HG02884 (cell line): ENCODE data around the gene TRAF1.

Experiments
- ATAC-seq: cut with Tn5 transposase; IDR thresholded peaks from one replicate; pipeline ENCODE4 v1.9.1; 2021; ENCODE audit warnings: mild to moderate bottlenecking, moderate library complexity; ENCODE audit not compliant: unreplicated experiment

The TRAF1 gene

DNA sequence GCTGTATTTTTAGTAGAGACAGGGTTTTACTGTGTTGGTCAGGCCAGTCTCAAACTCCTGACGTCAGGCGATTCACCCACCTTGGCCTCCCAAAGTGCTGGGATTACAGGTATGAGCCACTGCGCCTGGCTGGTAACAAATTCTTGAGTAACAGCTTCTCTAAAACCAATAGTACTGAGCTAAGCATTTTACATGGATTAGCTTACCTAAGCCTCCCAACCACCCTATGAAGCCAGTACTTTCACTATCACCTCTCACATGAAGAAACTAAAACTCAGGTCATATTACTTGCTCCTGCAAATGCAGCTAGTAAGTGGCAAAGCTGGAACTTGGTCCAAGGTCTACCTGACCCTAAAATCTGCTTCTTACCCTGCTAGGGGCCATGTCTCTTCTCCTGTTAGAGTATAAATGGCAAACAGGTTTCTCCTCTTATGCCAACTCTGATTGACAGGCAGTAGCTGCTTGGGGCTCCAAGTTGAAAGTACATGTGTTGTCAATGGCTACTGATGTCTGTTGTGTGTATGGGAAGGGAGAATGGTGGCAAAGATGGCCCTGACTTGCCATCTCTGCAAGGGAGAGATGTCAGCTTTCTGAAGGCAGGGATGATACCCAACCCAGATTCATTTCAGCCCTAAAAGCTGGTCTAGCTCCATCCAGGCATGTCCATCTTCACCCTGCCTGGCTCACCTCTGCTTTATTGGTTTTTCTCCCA, 53.6 kb downstream of the TRAF1 start:
- no peak for ATAC-seq

DNA sequence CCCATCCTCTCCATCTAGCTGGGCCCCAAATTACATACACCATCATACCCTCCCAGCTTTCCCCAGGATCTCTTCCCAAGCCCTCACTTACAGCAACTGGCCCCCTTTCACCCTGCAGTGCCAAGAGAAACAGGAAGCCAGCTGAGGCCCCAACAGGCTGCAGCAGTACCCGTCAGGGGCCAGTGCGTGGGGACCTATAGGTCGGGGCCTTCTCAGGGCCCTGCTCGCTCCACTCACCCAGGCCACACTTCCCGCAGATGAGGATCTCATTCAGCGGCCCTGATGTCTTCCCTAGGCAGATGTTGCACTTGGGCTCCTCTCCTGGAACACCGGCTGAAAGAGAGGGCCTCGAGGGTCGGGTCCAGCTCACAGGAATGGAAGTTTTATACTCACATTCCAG, 56.4 kb downstream of the TRAF1 start:
- no peak for ATAC-seq

DNA sequence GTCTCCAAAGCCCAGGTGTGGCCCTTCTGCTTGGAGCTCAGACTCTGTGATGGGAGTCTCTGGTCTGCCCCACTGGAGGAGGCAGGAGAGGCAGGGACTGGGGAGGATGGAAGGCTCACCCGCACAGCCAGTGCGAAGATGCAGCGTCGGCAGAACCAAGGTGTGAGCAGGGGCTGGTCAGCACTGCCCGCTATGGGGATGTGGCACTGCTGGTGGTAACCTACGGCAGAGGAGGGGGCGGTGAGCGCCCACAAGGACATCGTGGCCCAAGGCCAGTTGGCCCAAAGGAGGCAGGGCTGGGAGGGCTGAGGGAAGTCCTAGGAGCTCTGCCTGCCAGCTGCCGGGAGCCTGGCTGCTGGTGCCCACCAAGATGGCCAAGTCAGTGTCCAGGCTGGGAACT, 56.9 kb downstream of the TRAF1 start:
- no peak for ATAC-seq

DNA sequence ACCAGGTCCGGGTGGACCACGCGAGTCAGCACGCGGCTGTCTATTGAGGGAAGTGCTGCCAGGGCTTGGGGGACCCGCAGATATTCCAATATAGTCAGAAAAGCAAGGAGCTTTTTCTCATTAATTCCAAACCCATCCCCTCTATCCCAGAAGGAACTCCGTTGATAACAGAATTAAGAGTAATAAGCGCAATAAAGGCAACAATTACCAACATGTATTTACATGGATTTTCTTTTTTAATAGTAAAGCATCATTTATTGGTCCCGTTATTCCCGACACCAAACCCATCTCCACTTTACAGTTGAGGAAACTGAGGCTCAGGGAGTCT, 57.3 kb downstream of the TRAF1 start:
- no peak for ATAC-seq

DNA sequence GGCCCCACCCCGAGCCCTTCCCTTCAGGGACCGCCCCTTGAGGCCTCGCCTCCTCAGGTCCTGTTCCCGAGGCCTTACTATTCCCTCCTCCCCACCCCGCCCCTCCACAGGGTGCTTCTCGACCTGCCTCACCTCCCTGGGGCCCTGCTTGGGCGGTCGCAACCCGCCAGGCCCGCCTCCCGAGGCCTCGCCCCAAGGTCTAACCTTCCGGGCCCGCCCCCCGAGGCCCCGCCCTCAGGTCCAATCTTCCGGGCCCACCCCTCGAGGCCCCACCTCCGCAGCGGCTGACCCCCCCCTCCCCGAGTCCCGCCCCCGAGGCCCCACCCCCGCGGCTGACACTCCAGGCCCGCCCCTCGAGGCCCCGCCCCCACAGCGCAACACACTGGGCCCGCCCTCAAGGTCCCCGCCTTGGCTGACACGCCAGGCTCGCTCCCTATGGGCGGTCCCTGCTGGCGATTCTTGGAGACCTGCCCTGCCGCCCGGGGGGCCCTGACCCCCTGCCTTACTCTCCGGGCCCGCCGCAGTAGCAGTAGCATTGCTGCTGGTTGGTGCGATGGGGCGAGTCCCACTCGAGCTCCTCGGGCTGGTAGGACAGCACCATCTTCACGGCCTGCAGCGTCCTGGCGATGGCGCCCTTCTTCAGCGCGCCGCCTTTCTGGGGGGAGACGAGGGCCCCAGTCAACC, 57.8 kb downstream of the TRAF1 start:
- peak; percentile 88 for ATAC-seq

DNA sequence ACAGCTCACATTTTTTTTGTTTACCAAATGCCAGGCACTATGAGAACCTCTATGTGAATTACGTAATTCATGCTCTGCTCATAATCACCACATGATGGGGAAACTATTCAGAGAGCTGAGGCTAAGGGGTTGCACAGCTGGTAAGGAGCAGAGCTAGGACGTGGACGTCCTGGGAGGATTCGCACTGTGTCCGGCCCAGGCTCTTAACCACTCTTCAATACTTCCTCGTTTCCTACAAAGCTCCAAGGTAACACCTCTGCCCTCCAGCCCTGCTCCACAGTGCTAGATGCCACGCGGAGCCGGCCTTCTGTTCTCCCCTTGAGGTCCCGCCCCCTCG, 58.3 kb downstream of the TRAF1 start:
- no peak for ATAC-seq

DNA sequence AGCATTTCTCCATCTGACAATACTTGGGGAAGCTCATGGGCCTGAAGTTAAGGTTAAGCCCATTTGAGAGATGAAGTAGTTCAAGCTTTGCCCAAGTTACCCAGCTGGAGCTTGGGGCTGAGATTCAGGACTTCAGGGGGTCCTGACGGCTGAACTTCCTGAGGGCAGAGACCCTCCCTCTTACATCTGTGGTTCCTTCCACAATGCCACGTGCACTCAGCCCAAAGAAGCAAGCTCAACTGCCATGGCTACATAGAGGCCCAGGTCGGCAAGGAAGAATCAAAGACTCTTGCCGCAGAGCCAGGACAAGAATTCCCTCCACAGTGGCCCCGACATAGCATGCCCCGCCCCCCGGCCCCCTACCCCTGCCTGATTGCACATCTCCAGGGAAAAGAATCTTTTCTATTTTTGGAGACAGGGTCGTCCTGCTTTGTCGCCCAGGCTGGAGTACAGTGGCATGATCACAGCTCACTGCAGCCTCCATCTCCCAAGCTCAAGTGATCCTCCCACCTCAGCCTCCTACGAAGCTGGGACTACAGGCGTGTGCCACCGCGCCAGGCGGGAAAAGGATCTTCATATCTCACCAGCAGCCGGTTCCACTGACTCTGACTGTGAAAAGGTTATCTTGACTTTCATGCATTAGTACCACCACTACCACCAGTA, 58.8 kb downstream of the TRAF1 start:
- ATAC-seq: no peak

DNA sequence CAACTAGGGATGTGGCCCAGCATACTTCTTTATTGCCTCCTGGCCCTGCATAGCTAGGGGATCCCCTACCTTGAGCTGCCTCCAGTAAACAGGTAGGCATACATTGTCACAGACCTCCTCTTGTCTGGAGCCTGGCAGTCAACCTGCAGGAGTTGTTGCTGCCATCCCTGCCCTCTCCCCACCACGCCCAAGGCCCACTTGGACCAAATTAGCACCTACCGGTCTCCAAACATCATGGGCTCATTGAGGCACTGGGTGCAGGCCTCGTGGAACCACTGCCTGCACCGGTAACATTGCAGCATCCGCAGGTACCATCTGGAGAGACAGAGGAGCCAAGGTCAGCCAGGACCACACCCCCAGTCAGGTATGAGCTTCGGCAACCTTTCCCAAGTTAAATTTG, 59.9 kb downstream of the TRAF1 start:
- no peak for ATAC-seq

DNA sequence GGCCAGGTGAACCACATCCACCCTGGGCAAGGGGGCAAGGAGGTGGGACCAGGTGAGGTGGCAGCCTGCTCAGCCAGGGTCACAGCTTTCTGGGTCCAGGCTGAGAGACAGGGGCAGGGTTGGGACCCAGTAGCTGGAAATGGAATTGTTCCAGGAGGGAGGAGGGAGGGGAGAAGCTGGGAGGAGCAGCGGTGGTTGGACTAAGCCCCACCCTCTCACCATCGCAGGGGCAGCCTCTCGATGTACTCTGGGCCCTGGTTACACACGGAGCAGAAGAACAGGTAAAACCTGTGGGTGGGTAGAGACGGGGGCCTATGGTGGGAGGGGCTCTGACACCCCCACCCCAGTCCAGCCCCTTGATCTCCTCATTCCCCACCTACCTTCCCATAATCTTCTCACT, 60.8 kb downstream of the TRAF1 start:
- no peak for ATAC-seq

DNA sequence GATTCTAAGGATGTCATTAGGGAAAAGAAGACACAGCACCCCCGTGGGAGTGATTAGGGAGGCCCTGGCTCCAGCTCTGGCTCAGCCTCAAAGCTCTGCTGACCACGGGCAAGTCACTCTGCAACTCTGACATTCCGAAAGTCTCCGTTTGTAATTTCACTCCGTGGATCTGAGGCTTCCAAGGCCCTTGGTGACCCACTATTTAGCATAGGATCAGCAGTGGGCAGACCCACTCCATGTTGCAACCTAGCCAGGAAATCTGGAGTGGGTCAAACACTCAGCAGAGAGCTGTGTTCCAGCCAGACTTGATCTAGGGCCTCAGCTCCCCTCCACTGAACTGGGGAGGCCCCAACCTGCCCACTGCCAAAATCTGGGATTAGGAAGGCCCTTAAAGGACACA, 61.4 kb downstream of the TRAF1 start:
- no peak for ATAC-seq

DNA sequence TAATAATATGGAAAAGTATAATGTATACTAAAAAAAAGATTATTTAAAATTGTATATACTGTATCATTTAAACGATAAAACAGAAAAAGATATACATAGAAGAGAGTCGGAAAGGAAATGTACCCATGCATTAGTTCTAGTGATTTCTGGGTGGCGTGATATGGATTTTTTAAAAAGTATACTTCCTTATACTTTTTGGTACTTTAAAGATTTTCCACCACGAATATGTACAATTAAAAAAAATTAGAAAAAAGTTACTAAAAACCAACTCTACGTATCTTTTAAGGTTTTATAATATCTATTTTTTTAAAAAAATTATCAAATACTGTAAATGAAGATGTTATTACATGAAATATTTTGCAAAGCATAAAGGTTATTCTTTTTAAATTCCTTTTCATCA, 61.9 kb downstream of the TRAF1 start:
- ATAC-seq: no peak

DNA sequence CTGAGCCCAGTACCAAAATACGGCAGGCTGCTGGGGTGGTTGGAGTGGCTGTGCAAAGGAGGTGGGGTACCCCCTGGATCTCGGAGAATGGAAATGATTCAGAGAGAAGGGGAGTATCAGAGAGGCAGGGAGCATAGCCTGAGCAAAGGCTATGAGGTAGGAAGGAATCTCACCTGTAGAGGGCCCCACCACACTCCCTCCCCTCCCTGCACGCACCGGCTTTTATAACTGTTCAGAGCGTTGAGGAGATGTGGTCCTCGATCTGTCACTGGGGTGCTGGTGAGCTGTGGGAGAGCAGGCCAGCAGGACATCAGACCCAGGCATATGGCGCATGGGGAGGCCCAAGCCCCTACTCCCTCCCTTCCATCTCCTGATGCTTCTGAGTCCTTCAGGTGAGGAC, 62.8 kb downstream of the TRAF1 start:
- ATAC-seq: no peak

DNA sequence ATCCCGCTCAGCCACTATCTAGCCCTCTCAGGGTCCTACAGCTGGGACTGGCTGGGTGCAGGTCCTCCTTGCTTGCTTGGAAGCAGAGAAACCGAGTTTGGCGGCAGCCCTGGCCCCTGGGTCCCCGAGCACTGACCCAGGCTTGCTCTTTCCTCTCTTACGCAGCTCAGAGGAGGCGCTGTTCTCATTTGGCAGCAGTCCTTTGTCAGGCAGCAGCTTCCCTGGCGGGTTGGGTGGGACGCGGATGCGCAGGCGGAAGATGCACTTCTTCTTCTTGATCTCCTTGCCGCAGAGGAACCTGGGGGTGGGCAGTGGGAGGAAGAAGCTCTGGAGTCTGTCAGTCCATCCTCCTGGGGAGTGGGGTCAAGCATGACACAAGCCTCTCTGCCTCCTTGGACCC, 64.1 kb downstream of the TRAF1 start:
- no peak for ATAC-seq

DNA sequence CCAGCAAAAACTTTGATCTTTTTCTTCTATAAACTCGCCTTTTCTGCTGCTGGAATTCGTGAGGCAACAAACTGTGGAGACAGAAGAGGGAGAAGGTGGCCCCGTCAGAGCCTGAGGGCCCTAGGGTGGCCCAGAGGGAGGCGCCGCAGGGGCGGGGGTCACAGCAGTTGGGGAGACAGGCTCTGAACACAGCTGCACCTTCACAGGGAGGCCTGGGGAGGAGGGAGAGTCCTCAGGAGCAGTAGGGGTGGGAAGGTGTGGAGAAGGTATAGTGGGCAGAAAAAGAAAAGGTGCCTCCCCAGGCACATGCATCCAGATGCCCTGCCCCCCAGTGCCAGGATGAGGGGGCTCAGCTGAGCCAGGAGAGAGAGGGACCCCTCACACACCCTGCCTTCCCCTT, 64.7 kb downstream of the TRAF1 start:
- no peak for ATAC-seq

DNA sequence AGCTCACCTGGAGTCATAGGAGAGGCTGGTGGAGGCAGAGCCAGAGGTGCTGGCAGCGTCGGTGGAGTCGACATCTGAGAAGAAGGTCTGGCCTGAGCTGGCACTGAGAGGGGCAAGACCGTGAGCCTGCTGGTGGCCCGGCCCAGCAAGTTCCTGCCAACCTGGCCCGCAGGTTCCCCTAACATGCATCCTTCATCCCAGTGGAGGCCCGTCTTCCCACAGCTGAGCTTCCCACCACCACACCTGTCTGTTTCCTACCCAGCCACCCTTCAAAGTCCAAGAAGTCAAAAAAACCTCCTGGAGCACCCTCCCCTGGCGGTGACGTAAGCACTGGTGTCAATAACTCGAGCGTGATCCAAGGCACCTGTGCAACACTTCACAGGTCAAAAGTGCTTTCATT, 66.5 kb downstream of the TRAF1 start:
- ATAC-seq: no peak

DNA sequence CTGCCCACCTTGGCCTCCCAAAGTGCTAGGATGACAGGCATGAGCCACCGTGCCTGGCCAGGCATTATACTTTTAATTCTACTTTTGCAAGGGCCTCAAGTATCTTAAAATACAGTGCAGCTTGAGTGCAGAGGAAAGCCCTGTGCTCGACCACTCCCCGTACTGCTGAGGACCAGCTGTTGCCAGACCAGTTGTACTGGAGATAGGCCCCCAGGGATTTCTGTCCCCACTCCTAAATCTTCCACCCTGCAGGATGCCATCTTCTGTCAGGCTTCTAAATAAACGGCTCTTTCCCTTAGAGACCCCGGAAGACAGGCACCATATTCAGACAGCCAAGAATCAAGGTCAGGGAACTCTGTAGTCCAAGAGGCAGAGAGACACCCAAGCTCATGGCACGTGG, 67.2 kb downstream of the TRAF1 start:
- no peak for ATAC-seq

DNA sequence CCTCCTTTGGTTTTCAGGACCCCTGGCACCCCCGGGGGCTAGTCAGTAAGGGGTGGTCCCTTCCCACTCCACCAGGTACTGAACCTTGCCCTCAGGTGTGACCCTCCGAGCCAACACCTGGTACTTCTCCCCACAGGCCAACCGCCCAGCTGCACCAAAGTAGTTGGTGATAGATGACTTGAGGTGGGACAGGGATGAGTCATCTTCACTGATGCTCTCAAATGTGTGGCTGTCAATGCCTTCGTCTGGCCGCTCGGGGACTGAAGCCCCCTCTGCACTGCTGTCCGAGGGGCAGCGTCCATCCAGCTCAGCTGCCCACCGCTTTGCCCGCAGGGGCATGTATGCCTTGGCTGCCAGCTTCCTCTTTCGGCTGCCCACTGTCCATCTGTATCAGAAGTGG, 68.7 kb downstream of the TRAF1 start:
- ATAC-seq: no peak

DNA sequence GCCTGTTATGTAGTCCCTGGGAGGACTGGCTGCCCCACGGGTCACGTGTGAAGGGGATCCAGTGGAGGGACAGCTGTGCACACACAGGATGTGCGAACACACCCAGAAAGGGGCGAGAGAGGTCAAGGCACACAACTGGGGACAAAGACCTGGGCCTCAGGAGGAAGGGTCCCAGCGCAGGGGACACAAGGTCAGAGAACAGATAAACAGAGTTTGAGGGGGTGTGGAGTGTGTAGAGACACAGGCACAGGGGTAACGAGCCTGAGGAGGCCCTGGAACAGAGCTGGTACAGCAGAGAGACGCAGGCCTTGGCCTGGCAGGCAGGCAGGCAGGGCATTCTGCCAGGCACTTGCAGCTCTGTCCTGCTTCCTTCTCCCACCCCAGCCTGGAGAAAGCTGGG, 69.1 kb downstream of the TRAF1 start:
- no peak for ATAC-seq

DNA sequence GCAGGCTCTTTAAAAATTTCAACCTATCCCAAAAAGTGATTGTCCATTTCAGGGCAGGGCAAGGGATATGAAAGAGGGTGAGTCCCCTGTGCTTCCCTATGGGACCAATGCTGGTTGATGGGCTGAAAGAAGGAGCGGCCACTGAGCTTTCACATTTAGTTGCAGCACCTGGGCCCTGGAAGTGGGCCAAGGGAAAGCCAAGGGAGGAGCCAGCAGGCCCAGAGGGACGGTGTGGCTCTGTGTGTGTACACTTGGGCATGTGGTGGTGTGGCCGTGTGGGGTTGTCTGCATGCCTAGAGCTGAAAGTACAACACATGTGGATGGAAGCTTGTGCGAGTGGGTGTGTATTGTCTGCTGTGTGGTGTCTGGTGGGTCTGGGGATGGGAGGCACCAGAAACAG, 69.9 kb downstream of the TRAF1 start:
- ATAC-seq: no peak

DNA sequence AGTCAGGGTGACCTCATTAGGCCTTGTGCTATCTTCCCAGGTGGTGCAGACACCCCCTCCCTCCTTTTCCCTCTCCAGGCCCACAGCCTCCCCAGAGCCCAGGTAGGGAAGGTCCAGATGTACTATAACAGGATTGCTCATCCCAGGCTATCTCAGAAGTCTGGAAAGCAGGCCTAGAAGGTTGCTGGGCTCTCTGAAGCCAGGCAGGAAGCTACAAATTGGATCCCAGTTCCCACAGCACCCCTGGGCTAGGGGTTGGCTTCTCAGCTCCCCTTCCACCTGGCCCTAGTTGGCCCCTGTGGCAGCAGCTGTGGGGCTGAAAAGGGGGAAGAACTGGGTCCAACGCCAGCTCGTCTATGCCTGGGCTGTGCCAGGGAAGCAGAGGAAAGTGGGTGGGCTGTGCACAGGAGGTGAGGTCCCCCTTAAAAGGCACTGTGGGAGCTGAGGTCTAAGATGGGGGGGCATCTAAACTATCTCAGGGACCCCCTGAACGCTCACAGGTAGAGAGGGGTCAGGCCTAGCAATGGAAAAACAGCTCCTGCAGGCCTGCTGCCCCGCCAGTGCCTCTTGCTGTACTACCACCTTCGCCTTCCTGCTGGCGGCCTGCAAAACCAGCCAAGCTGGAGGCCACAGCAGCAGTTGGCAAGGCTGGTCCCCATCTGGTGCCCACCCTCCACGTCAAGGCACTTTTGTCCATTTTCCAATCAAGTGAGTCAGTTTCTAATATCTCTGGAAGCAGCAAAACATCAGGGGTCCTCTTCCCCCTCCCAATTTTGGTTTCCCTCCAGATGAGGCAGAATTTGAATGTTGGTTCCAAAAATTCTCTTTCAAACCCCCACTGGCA, 70.5 kb downstream of the TRAF1 start:
- ATAC-seq: no peak

DNA sequence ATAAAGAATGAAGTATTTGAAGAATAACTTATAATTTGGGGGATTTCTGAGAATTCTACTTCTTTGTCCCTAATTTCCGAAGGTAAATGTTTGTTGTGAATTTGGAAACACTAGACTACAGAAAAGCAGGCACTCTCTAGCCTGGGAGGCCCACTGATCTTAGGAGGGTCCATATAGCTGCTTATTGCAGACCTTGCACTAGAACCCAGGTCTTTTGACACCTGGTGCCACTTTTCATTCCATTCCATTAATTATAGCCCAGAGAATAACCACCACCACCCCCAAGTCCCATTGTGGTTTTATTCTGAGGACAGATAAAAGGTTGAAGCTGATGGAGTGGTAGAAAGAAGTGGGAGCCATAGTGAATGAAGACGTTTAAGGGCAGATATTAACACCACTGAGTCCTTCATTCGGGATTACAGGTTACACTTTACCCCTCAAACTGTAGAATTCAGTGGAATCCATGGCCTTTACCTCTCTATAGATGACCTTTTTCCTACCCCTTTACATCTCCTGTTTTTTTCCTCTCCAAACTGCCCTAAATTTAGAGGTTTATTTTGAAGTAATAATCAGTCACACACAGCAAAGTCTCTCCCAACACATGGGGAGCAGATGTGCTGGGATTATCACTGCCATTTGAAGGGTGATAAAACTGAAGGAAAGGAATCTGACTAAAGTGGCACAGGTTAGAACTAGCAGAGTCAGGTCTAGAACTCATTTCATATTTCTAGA, 71.8 kb downstream of the TRAF1 start:
- no peak for ATAC-seq
